Peyer's patch (tissue), 4 donors: ENCODE data around the gene FYB1. TPM values are rescaled to one million over a fixed set of nuclear protein-coding genes. Genes with fewer than 3 reads are reported as not detected.
A peak's percentile ranks its signal among the peaks of the same experiment; 100 is the strongest.

Experiments
- DNase-seq, 3 donors: peaks; one replicate each; pipeline ENCODE4 v3.0.0-alpha.2; 2017 to 2019
- H3K27ac ChIP-seq, 4 donors: fragments of 200-600 bp; sonication (generic); one replicate each; pipeline ENCODE4 v1.5.1; 2016 to 2019
- H3K27me3 ChIP-seq, 2 donors: fragments of 200-600 bp; sonication (generic); one replicate each; pipeline ENCODE4 v1.5.1; 2019
- H3K36me3 ChIP-seq, 3 donors: fragments of 200-600 bp; sonication (generic); one replicate each; pipeline ENCODE4 v1.5.1; 2016 to 2019
- H3K4me1 ChIP-seq, 4 donors: fragments of 200-600 bp; sonication (generic); one replicate each; pipeline ENCODE4 v1.5.1; 2016 to 2019
- H3K4me3 ChIP-seq, 4 donors: fragments of 200-600 bp; sonication (generic); 1 replicate in 3 of 4; 2 replicates in 1 of 4; pipeline ENCODE4 v1.5.1; 2016 to 2019; ENCODE audit warnings: mild to moderate bottlenecking in 1 of 4
- H3K9me3 ChIP-seq, 4 donors: fragments of 200-600 bp; sonication (generic); one replicate each; pipeline ENCODE4 v1.5.1; 2016 to 2019; ENCODE audit warnings: mild to moderate bottlenecking in 1 of 4
- POLR2A ChIP-seq, 2 donors: fragments of 450-650 bp; IDR thresholded peaks; one replicate each; pipeline ENCODE4 v1.5.1; 2017; ENCODE audit warnings: antibody characterized with exemption in 2 of 2, mild to moderate bottlenecking in 2 of 2, moderate library complexity in 2 of 2
- total RNA-seq, 4 donors: library from RNA; depleted of rRNA; stranded (reverse); fragments of >200 nt; gene quantifications; one replicate each; pipeline ENCODE4 v1.1.0, GENCODE V29; 2016
- TF ChIP-seq, protein P1 (sequence below), 6 experiments: fragments of 450-650 bp in 4 of 6; fragments of 200-600 bp in 2 of 6; sonication (generic) in 1 of 6; IDR thresholded peaks; one replicate each; pipeline ENCODE4 v1.5.1; 2017 to 2019; ENCODE audit warnings: antibody characterized with exemption in 6 of 6, mild to moderate bottlenecking in 3 of 6, moderate library complexity in 1 of 6

Gene FYB1
- total RNA-seq, 4 donors from 2014 or later: 12.1 to 184 (median 17.6) TPM

GRCh38 chr5:39260095-39260494 is 40.7 kb upstream of the FYB1 start:
- no peaks in the 10 kb centered on the region for H3K9me3 ChIP-seq
- no peak for DNase-seq
- no peak overlapping the region for H3K27ac ChIP-seq
- no peak for TF ChIP-seq POLR2A (IDR thresholded peaks at IDR 0.05)
- TF ChIP-seq, protein P1, sequence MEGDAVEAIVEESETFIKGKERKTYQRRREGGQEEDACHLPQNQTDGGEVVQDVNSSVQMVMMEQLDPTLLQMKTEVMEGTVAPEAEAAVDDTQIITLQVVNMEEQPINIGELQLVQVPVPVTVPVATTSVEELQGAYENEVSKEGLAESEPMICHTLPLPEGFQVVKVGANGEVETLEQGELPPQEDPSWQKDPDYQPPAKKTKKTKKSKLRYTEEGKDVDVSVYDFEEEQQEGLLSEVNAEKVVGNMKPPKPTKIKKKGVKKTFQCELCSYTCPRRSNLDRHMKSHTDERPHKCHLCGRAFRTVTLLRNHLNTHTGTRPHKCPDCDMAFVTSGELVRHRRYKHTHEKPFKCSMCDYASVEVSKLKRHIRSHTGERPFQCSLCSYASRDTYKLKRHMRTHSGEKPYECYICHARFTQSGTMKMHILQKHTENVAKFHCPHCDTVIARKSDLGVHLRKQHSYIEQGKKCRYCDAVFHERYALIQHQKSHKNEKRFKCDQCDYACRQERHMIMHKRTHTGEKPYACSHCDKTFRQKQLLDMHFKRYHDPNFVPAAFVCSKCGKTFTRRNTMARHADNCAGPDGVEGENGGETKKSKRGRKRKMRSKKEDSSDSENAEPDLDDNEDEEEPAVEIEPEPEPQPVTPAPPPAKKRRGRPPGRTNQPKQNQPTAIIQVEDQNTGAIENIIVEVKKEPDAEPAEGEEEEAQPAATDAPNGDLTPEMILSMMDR (IDR thresholded peaks at IDR 0.05): no peak
- H3K27me3 ChIP-seq: no peaks in the 10 kb centered on the region
- peaks cover 0 to 6% (median 0%) of the 10 kb centered on the region in 4 donors for H3K4me1 ChIP-seq
- no peaks in the 10 kb centered on the region for H3K36me3 ChIP-seq
- no peak overlapping the region for H3K4me3 ChIP-seq

GRCh38 chr5:39257554-39257953 is 38.2 kb upstream of the FYB1 start:
- H3K4me1 ChIP-seq: peaks cover 0 to 6% (median 0%) of the 10 kb centered on the region in 4 donors
- H3K9me3 ChIP-seq: no peaks in the 10 kb centered on the region
- H3K4me3 ChIP-seq: no peak overlapping the region
- H3K36me3 ChIP-seq: no peaks in the 10 kb centered on the region
- no peak overlapping the region for H3K27ac ChIP-seq
- H3K27me3 ChIP-seq: no peaks in the 10 kb centered on the region
- TF ChIP-seq POLR2A (IDR thresholded peaks at IDR 0.05): no peak
- TF ChIP-seq, protein P1 (IDR thresholded peaks at IDR 0.05): no peak
- no peak for DNase-seq

- DNase-seq: no peak
Observed at GRCh38 chr5:39256477-39257235, 37.3 kb upstream of the FYB1 start.

DNA sequence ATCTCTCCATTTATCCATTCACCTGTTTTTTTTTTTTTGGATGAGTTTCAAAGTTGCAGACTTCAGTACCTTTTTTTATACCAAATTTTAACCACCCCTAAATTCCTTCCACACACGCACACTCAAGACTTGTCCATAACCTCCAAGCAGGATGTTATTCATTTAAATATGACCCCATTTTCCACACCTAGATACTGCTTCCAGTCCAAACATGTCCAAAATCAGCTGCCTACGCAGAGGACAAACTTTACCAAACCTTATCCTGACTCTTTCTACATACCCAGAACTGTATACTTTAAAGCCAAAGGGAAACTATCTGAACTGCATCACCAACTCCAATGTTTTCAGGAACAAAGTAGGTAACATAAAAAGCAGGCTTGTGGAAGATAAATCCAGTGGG is 36.0 kb upstream of the FYB1 start:
- TF ChIP-seq, protein P1 (IDR thresholded peaks at IDR 0.05): no peak
- TF ChIP-seq POLR2A (IDR thresholded peaks at IDR 0.05): no peak
- Histone ChIP-seq H3K27ac (no peak overlapping the region), H3K27me3 (no peaks in the 10 kb centered on the region), H3K36me3 (no peaks in the 10 kb centered on the region), H3K4me1 (peaks cover 0 to 6% (median 0%) of the 10 kb centered on the region in 4 donors), H3K9me3 (no peaks in the 10 kb centered on the region), H3K4me3 (no peak overlapping the region)
- DNase-seq: no peak

More at GRCh38 chr5:39256477-39257235, 37.3 kb upstream of the FYB1 start:
- H3K36me3 ChIP-seq: no peaks in the 10 kb centered on the region
- H3K4me3 ChIP-seq: peak overlapping the region in 1 of 4 donors; percentile 11
- no peaks in the 10 kb centered on the region for H3K27me3 ChIP-seq
- TF ChIP-seq, protein P1 (IDR thresholded peaks at IDR 0.05): no peak
- no peak for TF ChIP-seq POLR2A (IDR thresholded peaks at IDR 0.05)
- H3K27ac ChIP-seq: no peak overlapping the region
- no peaks in the 10 kb centered on the region for H3K9me3 ChIP-seq
- H3K4me1 ChIP-seq: peaks cover 0 to 6% (median 0%) of the 10 kb centered on the region in 4 donors

DNA sequence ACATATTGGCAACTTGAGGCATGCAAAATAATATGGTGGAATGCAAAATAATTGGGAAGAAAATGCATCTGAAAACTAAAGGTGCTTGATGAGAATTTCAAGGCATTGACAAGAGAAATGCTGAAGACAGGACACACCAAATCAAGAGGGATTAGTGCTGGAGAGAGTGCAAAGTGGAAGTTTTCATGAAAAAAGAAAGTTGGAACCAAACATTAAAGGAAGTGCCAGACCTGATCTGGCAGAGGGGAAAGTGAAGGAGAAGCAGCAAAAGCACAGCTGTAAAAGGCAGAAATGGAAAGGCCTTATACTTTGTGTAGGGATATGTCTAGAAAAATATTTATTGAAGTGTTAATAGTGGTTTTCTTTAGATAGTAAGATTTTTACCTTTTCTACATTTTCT is 35.3 kb upstream of the FYB1 start:
- H3K27ac ChIP-seq: no peak overlapping the region
- H3K4me3 ChIP-seq: no peak overlapping the region
- H3K9me3 ChIP-seq: no peaks in the 10 kb centered on the region
- peaks cover 0 to 6% (median 0%) of the 10 kb centered on the region in 4 donors for H3K4me1 ChIP-seq
- no peaks in the 10 kb centered on the region for H3K27me3 ChIP-seq
- no peaks in the 10 kb centered on the region for H3K36me3 ChIP-seq
- no peak for DNase-seq
- TF ChIP-seq, protein P1 (IDR thresholded peaks at IDR 0.05): no peak
- TF ChIP-seq POLR2A (IDR thresholded peaks at IDR 0.05): no peak
